Keratinocyte (primary cell): ENCODE measurements around the gene AP3D1. TPM values are rescaled to one million over a fixed set of nuclear protein-coding genes. Genes with fewer than 3 reads are reported as not detected.

Source experiments
- DNase-seq: peaks from one replicate; pipeline ENCODE4 v3.0.0-alpha.2; 2011; ENCODE audit warnings: low read depth, missing footprints, low spot score
- FAIRE-seq: peaks from 2 replicates; lab custom pipeline; 2011; peaks lifted over from hg19 to GRCh38; lab: Jason Lieb, UNC
- H2AFZ ChIP-seq: 2 replicates; pipeline ENCODE4 v1.6.0; 2012; ENCODE audit warnings: low read length, control low read depth, inconsistent platforms; ENCODE audit not compliant: control insufficient read depth
- H3K27ac ChIP-seq: 2 replicates; pipeline ENCODE4 v1.5.1; 2011; ENCODE audit warnings: low read length; ENCODE audit not compliant: control insufficient read depth, insufficient read depth
- H3K27me3 ChIP-seq: 3 replicates; pipeline ENCODE4 v1.6.0; 2011; ENCODE audit warnings: low read length; ENCODE audit not compliant: control insufficient read depth, insufficient read depth; ENCODE audit errors: extremely low read depth
- H3K36me3 ChIP-seq, 2 experiments: 2 replicates in 1 of 2; 3 replicates in 1 of 2; pipeline ENCODE4 v1.5.1; 2011; ENCODE audit warnings: low read length in 2 of 2, mild to moderate bottlenecking in 1 of 2; ENCODE audit not compliant: control insufficient read depth in 2 of 2, insufficient read depth in 2 of 2; ENCODE audit errors: extremely low read depth in 1 of 2
- H3K4me1 ChIP-seq: 3 replicates; pipeline ENCODE4 v1.5.1; 2011; ENCODE audit warnings: low read length; ENCODE audit not compliant: control insufficient read depth, insufficient read depth; ENCODE audit errors: extremely low read depth
- H3K4me2 ChIP-seq: 3 replicates; pipeline ENCODE4 v1.6.0; 2011; ENCODE audit warnings: low read depth, low read length; ENCODE audit not compliant: control insufficient read depth, insufficient read depth; ENCODE audit errors: extremely low read depth
- H3K4me3 ChIP-seq, 3 experiments: fragments of 200-600 bp in 1 of 3; sonication (generic) in 1 of 3; 2 replicates in 2 of 3; 3 replicates in 1 of 3; pipeline ENCODE4 v1.5.1; 2011 to 2016; ENCODE audit warnings: low read length in 3 of 3, mild to moderate bottlenecking in 3 of 3, control low read depth in 2 of 3, inconsistent platforms in 1 of 3, low read depth in 1 of 3, mixed read lengths in 1 of 3, mixed run types in 1 of 3, moderate library complexity in 1 of 3; ENCODE audit not compliant: control insufficient read depth in 2 of 3, insufficient read depth in 2 of 3; ENCODE audit errors: extremely low read depth in 1 of 3
- H3K79me2 ChIP-seq: 2 replicates; pipeline ENCODE4 v1.6.0; 2012; ENCODE audit warnings: low read length; ENCODE audit not compliant: control insufficient read depth, insufficient read depth
- H3K9ac ChIP-seq: 3 replicates; pipeline ENCODE4 v1.6.0; 2011; ENCODE audit warnings: low read length; ENCODE audit not compliant: control insufficient read depth, insufficient read depth; ENCODE audit errors: extremely low read depth
- H3K9me1 ChIP-seq: 3 replicates; pipeline ENCODE4 v1.6.0; 2011; ENCODE audit warnings: low read length; ENCODE audit not compliant: control insufficient read depth, insufficient read depth; ENCODE audit errors: extremely low read depth
- H3K9me3 ChIP-seq: 2 replicates; pipeline ENCODE4 v1.5.1; 2012; ENCODE audit warnings: low read depth, low read length; ENCODE audit not compliant: control insufficient read depth
- H4K20me1 ChIP-seq: 3 replicates; pipeline ENCODE4 v1.6.0; 2011; ENCODE audit warnings: low read length; ENCODE audit not compliant: control insufficient read depth, insufficient read depth; ENCODE audit errors: extremely low read depth
- CTCF ChIP-seq, 3 experiments: IDR thresholded peaks in 1 of 3; conservative IDR thresholded peaks in 1 of 3; optimal IDR thresholded peaks in 1 of 3; 2 replicates in 2 of 3; 3 replicates in 1 of 3; pipeline versions ENCODE3 to v1.5.1; 2011; ENCODE audit warnings: low read length in 3 of 3, mild to moderate bottlenecking in 3 of 3, moderate library complexity in 2 of 3, control low read depth in 1 of 3, inconsistent platforms in 1 of 3; ENCODE audit not compliant: insufficient read depth in 2 of 3; ENCODE audit errors: extremely low read depth in 1 of 3
- EZH2 ChIP-seq: IDR thresholded peaks from one replicate; pipeline ENCODE4 v1.6.1; 2012; ENCODE audit warnings: inconsistent platforms, mild to moderate bottlenecking, low read length, moderate library complexity
- dilution Hi-C: fragments of 300-500 bp; cut with MboI; formaldehyde crosslinking; loops from one replicate; pipeline ENCODE4 v1.7.0; 2020; ENCODE audit warnings: low sequenced_read_pairs; ENCODE audit not compliant: extremely low pct_ligation_motif_present
- polyA plus RNA-seq, 5 experiments: library from polyadenylated mRNA; depleted of rRNA in 3 of 5; stranded (reverse) in 3 of 5; stranded (forward) in 1 of 5; unstranded in 1 of 5; fragments of >200 nt; gene quantifications; 1 replicate in 1 of 5; 2 replicates in 3 of 5; 3 replicates in 1 of 5; pipeline versions ENCODE4 v1.2.1 to v1.2.3, GENCODE V29; 2011 to 2012; ENCODE audit warnings: missing spikeins in 2 of 5, low read depth in 1 of 5, low replicate concordance in 1 of 5

The AP3D1 gene
- polyA plus RNA-seq, 1 donor (not counting 4 experiments of a cell fraction or from before 2014, with no cell fraction given), result 56.1 TPM

DNA sequence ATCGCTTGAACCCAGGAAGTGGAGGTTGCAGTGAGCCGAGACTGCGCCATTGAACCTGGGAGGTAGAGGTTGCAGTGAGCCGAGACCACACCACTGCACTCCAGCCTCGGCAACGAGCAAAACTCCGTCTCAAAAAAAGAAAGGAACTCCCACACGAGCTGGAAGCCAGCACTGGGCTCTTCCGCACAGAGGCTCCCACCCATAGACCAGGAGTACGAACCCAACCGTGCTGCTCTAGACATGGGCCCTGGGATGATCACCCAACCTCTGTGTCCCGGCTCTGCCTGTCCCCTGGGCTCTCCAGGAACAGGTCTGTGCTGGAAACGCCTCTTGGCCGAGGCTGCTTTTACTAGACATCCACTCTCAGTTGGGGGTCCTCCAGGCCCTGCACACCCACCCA is 24.4 kb upstream of the AP3D1 start:
- Histone ChIP-seq H3K4me1 (peaks cover 11% of the 10 kb centered on the region), H3K4me3 (no peak overlapping the region), H3K36me3 (peaks cover 2 to 5% of the 10 kb centered on the region in 2 experiments), H3K79me2 (peaks cover 87% of the 10 kb centered on the region), H3K9me3 (no peaks in the 10 kb centered on the region), H3K9me1 (peaks cover 2% of the 10 kb centered on the region), H3K9ac (no peak overlapping the region), H2AFZ (no peak overlapping the region), H3K4me2 (peak overlapping the region; percentile 13), H3K27ac (no peak overlapping the region), H3K27me3 (no peaks in the 10 kb centered on the region), H4K20me1 (peaks cover 34% of the 10 kb centered on the region)
- DNase-seq (no peak), FAIRE-seq (no peak)
- dilution Hi-C loops, result no loop called here
- TF ChIP-seq EZH2 (no peak), CTCF (optimal IDR thresholded peaks at IDR 0.05 in 1 of 3, IDR thresholded peaks at IDR 0.05 in 1 of 3, conservative IDR thresholded peaks at IDR 0.05 in 1 of 3; ENCODE audit: extremely low read depth in 1 of 3, insufficient read depth in 2 of 3, low read length in 3 of 3) (no peak)

- Histone ChIP-seq H2AFZ (no peak overlapping the region), H3K9me3 (no peaks in the 10 kb centered on the region), H3K9me1 (peaks cover 2% of the 10 kb centered on the region), H4K20me1 (peaks cover 36% of the 10 kb centered on the region), H3K9ac (no peak overlapping the region), H3K36me3 (peaks cover under 1 to 2% of the 10 kb centered on the region in 2 experiments), H3K4me2 (no peak overlapping the region), H3K27ac (no peak overlapping the region), H3K4me1 (peaks cover 15% of the 10 kb centered on the region), H3K27me3 (no peaks in the 10 kb centered on the region), H3K79me2 (peaks cover 84% of the 10 kb centered on the region), H3K4me3 (no peak overlapping the region)
- TF ChIP-seq EZH2 (no peak), CTCF (optimal IDR thresholded peaks at IDR 0.05 in 1 of 3, IDR thresholded peaks at IDR 0.05 in 1 of 3, conservative IDR thresholded peaks at IDR 0.05 in 1 of 3; ENCODE audit: extremely low read depth in 1 of 3, insufficient read depth in 2 of 3, low read length in 3 of 3) (no peak)
- FAIRE-seq (no peak), DNase-seq (no peak)
- dilution Hi-C loops, result no loop called here
These were observed 22.6 kb upstream of the AP3D1 start for GRCh38 chr19:2173767-2174577.
